BE2C (cell line): ENCODE measurements around the gene TNS3.

Experiments
- DNase-seq: peaks from one replicate; pipeline ENCODE4 v3.0.0-alpha.2; 2020
- H3K27me3 ChIP-seq: fragments of 250-450 bp; sonication (Bioruptor Pico); 2 replicates; pipeline ENCODE4 v1.5.1; 2020; ENCODE audit warnings: mild to moderate bottlenecking
- H3K36me3 ChIP-seq: fragments of 250-450 bp; sonication (Bioruptor Pico); 2 replicates; pipeline ENCODE4 v1.5.1; 2020; ENCODE audit warnings: mild to moderate bottlenecking
- H3K4me1 ChIP-seq: fragments of 250-450 bp; sonication (Bioruptor Pico); 2 replicates; pipeline ENCODE4 v1.5.1; 2020
- H3K4me3 ChIP-seq: 2 replicates; pipeline ENCODE4 v1.5.1; 2011; ENCODE audit warnings: low read depth, low read length
- H3K9me3 ChIP-seq: fragments of 250-450 bp; sonication (Bioruptor Pico); 2 replicates; pipeline ENCODE4 v1.5.1; 2020
- CTCF ChIP-seq: IDR thresholded peaks from 2 replicates; pipeline ENCODE4 v1.5.1; 2012; ENCODE audit warnings: mild to moderate bottlenecking, low read depth, low read length

Gene TNS3

GRCh38 chr7:47347346-47347745, 234.6 kb downstream of the TNS3 start:
- Histone ChIP-seq H3K4me3 (no peak overlapping the region), H3K27me3 (no peaks in the 10 kb centered on the region), H3K9me3 (no peaks in the 10 kb centered on the region), H3K36me3 (no peaks in the 10 kb centered on the region), H3K4me1 (no peaks in the 10 kb centered on the region)
- TF ChIP-seq CTCF, result no peak
- no peak for DNase-seq

GRCh38 chr7:47346377-47346914, 235.5 kb downstream of the TNS3 start:
- Histone ChIP-seq H3K9me3 (no peaks in the 10 kb centered on the region), H3K4me1 (no peaks in the 10 kb centered on the region), H3K36me3 (no peaks in the 10 kb centered on the region), H3K27me3 (no peaks in the 10 kb centered on the region), H3K4me3 (no peak overlapping the region)
- no peak for DNase-seq
- TF ChIP-seq CTCF, result no peak

- no peaks in the 10 kb centered on the region for H3K4me1 ChIP-seq
- no peaks in the 10 kb centered on the region for H3K9me3 ChIP-seq
- no peaks in the 10 kb centered on the region for H3K36me3 ChIP-seq
- no peak overlapping the region for H3K4me3 ChIP-seq
- no peak for DNase-seq
- TF ChIP-seq CTCF, result no peak
- no peaks in the 10 kb centered on the region for H3K27me3 ChIP-seq
These were observed 236.0 kb downstream of the TNS3 start for GRCh38 chr7:47345857-47346298.

- DNase-seq, result no peak
- H3K27me3 ChIP-seq, result no peaks in the 10 kb centered on the region
- H3K4me1 ChIP-seq, result no peaks in the 10 kb centered on the region
- no peaks in the 10 kb centered on the region for H3K36me3 ChIP-seq
- H3K9me3 ChIP-seq, result no peaks in the 10 kb centered on the region
- H3K4me3 ChIP-seq, result no peak overlapping the region
- TF ChIP-seq CTCF, result no peak
These were observed 237.5 kb downstream of the TNS3 start for GRCh38 chr7:47344171-47344955.

GRCh38 chr7:47343061-47343455, 238.9 kb downstream of the TNS3 start:
- Histone ChIP-seq H3K4me1 (no peaks in the 10 kb centered on the region), H3K36me3 (no peaks in the 10 kb centered on the region), H3K4me3 (no peak overlapping the region), H3K27me3 (no peaks in the 10 kb centered on the region), H3K9me3 (no peaks in the 10 kb centered on the region)
- DNase-seq, result no peak
- no peak for TF ChIP-seq CTCF
